GM19324 (cell line): ENCODE measurements around the gene CC2D2B.

Experiments used
- ATAC-seq: cut with Tn5 transposase; IDR thresholded peaks from one replicate; pipeline ENCODE4 v1.9.1; 2021; ENCODE audit warnings: mild to moderate bottlenecking, moderate library complexity; ENCODE audit not compliant: unreplicated experiment, low FRiP score

Gene CC2D2B

DNA sequence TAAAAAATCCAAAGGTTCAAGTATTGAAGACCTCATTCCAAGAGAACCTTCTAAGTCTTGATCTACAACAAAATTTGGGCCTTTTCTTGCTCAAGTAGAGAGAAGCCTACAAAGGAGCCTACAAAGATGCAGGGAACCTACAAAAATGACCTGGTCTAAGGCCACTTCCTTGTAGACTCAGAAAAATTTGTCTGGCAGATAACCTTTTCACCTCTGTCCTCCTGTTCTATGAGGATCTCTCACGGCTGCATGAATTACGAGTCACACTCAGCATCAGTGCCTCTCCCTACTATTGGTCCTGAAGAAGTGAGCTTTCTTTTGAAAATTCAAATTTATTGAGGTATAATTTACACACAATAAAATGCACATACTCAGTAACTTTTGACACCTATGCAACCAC is 164.9 kb downstream of the CC2D2B start:
- no peak for ATAC-seq

DNA sequence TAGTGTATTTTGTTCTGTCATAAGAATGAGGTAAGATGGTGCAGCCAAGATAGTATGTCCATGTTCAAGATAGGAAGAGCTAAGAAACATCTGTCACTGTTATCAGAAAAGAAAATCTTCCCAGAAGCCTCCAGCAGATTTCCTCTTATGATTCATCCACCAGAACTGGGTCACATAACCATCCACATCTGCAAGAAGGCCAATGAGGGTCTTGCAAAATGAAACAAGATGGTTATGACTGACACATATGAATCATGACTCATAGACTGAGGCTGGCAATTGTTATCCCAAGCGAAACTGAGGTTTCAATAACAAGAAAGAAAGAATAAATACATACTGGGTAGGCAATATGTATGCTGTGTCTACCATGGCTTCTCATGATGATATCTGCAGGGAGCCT is 165.9 kb downstream of the CC2D2B start:
- ATAC-seq = no peak

GRCh38 chr10:96074776-96075175 is 167.0 kb downstream of the CC2D2B start:
- ATAC-seq = no peak

DNA sequence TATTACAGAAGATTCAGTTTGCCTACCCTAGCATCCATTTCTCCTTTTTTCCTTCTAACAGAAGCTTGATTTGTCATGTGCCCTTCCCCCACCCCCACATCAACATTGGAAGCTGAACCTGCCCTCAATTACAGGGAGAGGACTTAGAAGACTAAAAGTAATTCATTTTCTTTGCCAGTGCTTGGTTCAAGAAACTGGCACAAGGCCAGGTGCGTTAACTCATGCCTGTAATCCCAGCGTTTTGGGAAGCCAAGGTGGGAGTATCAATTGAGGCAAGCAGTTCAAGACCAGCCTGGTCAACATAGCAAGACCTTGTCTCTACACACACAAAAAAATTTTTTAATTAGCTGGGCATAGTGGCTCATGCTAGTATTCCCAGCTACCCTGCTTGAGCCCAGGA is 168.2 kb downstream of the CC2D2B start:
- ATAC-seq = no peak

DNA sequence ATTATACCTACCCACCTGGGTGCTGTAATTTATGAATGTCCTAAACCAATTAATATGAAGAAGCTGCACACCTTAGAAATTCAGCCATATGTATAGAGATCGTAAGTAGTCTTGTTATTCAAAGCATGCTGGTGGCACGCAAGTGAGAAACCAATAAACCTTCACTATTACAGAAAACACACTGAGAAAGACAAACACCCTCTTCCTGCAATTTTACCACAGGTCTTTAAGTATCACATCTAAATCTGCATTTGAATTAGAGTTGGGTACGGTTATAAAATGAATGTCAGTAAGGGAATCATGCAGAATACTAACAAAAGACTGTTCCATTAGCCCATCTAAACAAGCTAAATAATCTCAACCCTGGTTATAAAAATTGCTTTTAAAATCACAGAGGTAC is 169.4 kb downstream of the CC2D2B start:
- no peak for ATAC-seq

DNA sequence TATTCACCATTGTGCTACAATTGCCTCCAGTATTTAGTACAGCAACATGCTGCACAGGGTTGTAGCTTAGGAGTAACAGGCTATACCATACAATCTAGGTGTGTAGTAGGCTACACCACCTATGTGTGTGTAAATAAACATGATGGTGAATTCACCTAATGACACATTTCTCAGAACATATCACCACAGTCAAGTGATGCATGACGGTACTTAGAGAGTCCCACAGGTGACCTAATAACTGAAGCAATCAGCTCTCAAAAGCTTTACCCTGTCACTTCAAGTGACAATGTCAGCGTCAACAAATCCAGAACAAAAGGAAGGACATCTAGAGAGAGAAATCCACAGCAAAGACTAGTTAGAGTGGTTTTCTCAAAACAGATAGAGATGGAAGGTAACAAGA is 174.4 kb downstream of the CC2D2B start:
- ATAC-seq = no peak
